ENCODE measurements around the gene CCL1. TPM values are rescaled to one million over a fixed set of nuclear protein-coding genes. Genes with fewer than 3 reads are reported as not detected.

Gene CCL1
- total and polyA plus RNA-seq, 8 donors, result not detected

DNA sequence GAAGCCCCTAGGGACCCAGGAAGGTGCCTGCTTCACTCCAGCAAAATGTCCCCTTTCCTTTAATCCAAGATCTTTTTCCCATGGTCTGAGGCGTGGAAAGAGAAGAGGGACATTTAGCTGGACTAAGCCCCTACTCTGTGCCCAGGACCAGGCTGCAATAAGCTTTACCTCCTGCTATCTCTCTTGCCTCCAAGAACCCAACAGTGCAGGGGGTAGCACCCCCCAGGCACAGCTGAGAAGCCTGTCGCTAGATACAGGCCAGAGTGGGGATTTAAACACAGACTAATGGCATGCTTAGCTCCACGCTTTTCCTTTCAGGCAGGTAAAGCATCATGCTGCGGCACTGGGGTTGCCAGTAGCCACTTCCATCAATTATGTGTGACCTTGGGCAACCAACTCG, 24.5 kb upstream of the CCL1 start:
- peak overlapping the region in 1 of 5 donors; percentile 26 for H3K27ac ChIP-seq
- no peak for DNase-seq
- TF ChIP-seq EP300 (IDR thresholded peaks at IDR 0.05), result no peak
- TF ChIP-seq, protein P1, sequence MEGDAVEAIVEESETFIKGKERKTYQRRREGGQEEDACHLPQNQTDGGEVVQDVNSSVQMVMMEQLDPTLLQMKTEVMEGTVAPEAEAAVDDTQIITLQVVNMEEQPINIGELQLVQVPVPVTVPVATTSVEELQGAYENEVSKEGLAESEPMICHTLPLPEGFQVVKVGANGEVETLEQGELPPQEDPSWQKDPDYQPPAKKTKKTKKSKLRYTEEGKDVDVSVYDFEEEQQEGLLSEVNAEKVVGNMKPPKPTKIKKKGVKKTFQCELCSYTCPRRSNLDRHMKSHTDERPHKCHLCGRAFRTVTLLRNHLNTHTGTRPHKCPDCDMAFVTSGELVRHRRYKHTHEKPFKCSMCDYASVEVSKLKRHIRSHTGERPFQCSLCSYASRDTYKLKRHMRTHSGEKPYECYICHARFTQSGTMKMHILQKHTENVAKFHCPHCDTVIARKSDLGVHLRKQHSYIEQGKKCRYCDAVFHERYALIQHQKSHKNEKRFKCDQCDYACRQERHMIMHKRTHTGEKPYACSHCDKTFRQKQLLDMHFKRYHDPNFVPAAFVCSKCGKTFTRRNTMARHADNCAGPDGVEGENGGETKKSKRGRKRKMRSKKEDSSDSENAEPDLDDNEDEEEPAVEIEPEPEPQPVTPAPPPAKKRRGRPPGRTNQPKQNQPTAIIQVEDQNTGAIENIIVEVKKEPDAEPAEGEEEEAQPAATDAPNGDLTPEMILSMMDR (IDR thresholded peaks at IDR 0.05), result no peak
- TF ChIP-seq POLR2A (IDR thresholded peaks at IDR 0.05), result no peak
- TF ChIP-seq POLR2AphosphoS5 (IDR thresholded peaks at IDR 0.05), result no peak
- H3K9me3 ChIP-seq, result no peaks in the 10 kb centered on the region
- H3K27me3 ChIP-seq, result peaks cover 0 to 24% (median 4%) of the 10 kb centered on the region in 3 donors
- H3K36me3 ChIP-seq, result no peaks in the 10 kb centered on the region
- peaks cover 0 to 10% (median 0%) of the 10 kb centered on the region in 4 donors for H3K4me1 ChIP-seq
- no peak overlapping the region for H3K4me3 ChIP-seq
- WGBS, 5 donors, result 51 to 68% (median 58%) methylated on average over 4 to 5 of the region's 5 CpGs
- intact Hi-C loops (cut with DNase I; ENCODE audit: low total_unique reads), result no loop called here

DNA sequence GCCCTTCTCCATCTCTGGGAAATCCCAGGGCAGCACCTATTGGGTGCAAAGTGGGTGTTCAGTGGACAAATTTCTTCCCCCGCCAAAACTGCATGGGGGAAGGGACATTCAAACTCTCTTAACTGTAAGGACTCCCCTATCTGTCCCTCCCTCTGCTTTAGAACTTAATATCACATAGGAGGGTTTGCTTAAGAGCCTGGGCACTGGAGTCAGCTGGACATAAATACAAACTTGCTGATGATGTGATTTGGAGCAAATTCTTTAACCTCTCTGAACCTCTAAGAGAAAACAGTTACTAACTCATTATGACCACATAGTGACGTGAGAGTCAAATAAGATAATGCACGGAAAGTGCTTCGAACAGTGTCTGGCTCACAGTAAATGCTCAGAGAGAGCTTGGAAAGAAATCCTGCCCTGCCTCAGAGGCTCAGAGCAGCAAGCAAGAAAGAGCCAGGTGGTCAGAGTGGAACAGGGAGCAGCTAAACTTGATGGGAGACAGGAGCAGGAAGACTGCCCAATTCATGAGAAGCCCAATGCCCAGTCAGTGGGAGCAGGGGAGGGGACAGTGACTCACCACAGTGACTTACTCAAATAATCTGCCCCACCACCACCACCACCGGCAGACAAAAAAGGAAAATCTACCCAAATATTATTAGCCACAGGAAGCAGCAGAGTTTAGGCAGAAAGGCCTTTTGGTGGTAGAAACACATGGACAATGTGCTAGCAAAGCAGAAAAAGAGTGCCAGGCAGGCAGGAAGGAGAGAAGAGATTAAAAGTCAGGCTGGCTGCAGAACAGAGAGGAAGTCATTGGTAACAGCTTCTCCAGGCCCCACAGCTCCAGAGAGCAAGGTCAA, 23.9 kb upstream of the CCL1 start:
- no peak for DNase-seq
- no peaks in the 10 kb centered on the region for H3K9me3 ChIP-seq
- H3K36me3 ChIP-seq, result no peaks in the 10 kb centered on the region
- H3K4me3 ChIP-seq, result no peak overlapping the region
- 51 to 68% (median 59%) methylated on average over 5 of the region's 5 CpGs for WGBS, 5 donors
- intact Hi-C loops (cut with DNase I; ENCODE audit: low total_unique reads), result no loop called here
- TF ChIP-seq POLR2AphosphoS5 (IDR thresholded peaks at IDR 0.05) (no peak), EP300 (IDR thresholded peaks at IDR 0.05) (no peak), POLR2A (IDR thresholded peaks at IDR 0.05) (no peak)
- TF ChIP-seq, protein P1 (IDR thresholded peaks at IDR 0.05), result no peak
- H3K4me1 ChIP-seq, result peaks cover 0 to 12% (median 0%) of the 10 kb centered on the region in 4 donors
- peak overlapping the region in 1 of 5 donors; percentile 26 for H3K27ac ChIP-seq
- H3K27me3 ChIP-seq, result peaks cover 0 to 30% (median 4%) of the 10 kb centered on the region in 3 donors

DNA sequence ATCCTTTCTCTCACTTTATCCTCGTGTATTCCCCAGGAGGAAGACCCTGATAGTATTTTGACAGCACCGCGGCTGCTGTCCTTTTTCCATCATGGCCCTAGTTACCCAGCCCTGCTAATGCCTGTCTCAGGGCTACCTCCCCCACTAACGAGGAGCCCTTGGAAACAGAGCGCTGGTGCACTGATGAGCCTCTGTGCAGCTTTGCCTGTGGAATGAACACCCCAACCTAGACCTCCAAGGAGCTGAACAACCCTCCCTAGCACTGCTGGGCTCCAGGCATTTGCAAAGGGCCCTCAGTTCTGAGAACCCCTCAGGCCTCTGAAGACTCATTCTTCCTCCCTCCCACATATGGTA, 23.3 kb upstream of the CCL1 start:
- Histone ChIP-seq H3K27ac (no peak overlapping the region), H3K4me3 (no peak overlapping the region), H3K27me3 (peaks cover 0 to 32% (median 4%) of the 10 kb centered on the region in 3 donors), H3K4me1 (peaks cover 0 to 12% (median 0%) of the 10 kb centered on the region in 4 donors), H3K36me3 (no peaks in the 10 kb centered on the region), H3K9me3 (no peaks in the 10 kb centered on the region)
- WGBS, 5 donors, result 75 to 82% (median 79%) methylated on average over 5 of the region's 5 CpGs
- DNase-seq, result no peak
- TF ChIP-seq EP300 (IDR thresholded peaks at IDR 0.05) (no peak), POLR2AphosphoS5 (IDR thresholded peaks at IDR 0.05) (no peak), POLR2A (IDR thresholded peaks at IDR 0.05) (no peak)
- TF ChIP-seq, protein P1 (IDR thresholded peaks at IDR 0.05), result no peak
- intact Hi-C loops (cut with DNase I; ENCODE audit: low total_unique reads), result no loop called here

DNA sequence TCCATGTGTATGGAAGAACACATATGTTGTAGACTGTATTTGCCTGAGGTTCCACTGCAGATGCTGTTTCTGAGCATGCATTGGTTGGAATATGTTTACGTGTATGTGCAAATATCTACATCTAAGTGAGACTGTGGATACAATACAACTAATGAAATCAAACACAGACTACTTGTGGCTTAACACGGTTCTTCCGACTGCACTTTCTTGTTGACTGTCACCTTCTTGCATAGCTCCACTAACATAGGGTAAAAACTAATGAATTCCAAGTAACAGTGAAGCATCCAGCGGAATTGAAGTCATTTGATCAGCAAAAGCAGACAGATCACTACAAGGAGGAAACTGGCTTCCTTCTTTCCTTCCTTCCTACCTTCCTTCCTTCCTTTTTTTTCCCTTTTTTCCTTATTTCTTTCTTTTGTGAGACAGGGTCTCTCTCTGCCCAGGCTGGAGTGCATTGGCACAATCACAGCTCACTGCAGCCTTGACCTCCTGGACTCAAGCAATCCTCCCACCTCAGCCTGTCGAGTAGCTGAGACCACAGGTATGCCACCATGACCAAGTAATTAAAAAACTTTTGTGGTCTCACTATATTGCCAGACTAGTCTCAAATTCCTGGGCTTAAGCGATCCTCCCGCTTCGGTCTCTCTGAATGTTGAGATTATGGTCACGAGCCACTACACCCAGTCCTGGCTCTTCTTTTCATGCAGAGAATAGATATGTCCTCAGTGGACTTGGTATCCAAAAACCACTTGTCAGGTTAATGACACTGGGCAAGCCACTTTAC, 22.0 kb upstream of the CCL1 start:
- intact Hi-C loops (cut with DNase I; ENCODE audit: low total_unique reads), result no loop called here
- H3K36me3 ChIP-seq, result no peaks in the 10 kb centered on the region
- H3K27ac ChIP-seq, result no peak overlapping the region
- H3K27me3 ChIP-seq, result peaks cover 0 to 38% (median 4%) of the 10 kb centered on the region in 3 donors
- H3K4me1 ChIP-seq, result peaks cover 0 to 12% (median 0%) of the 10 kb centered on the region in 4 donors
- DNase-seq, result no peak
- WGBS, 5 donors, result 67 to 75% (median 71%) methylated on average over 9 of the region's 9 CpGs
- TF ChIP-seq, protein P1 (IDR thresholded peaks at IDR 0.05), result no peak
- TF ChIP-seq POLR2A (IDR thresholded peaks at IDR 0.05) (no peak), POLR2AphosphoS5 (IDR thresholded peaks at IDR 0.05) (no peak), EP300 (IDR thresholded peaks at IDR 0.05) (no peak)
- no peaks in the 10 kb centered on the region for H3K9me3 ChIP-seq
- H3K4me3 ChIP-seq, result no peak overlapping the region
